HG02840 (cell line): ENCODE data around the gene KRTAP29-1.

ENCODE experiments used
- ATAC-seq: cut with Tn5 transposase; IDR thresholded peaks from one replicate; pipeline ENCODE4 v1.9.1; 2021; ENCODE audit warnings: mild to moderate bottlenecking, moderate library complexity, moderate number of reproducible peaks; ENCODE audit not compliant: unreplicated experiment, low FRiP score

Gene KRTAP29-1

GRCh38 chr17:41254861-41255260 lies 47.8 kb downstream of the KRTAP29-1 start:
- ATAC-seq: no peak
